Measurements from ENCODE around the gene RCAN2. TPM values are rescaled to one million over a fixed set of nuclear protein-coding genes. Genes with fewer than 3 reads are reported as not detected.

Gene RCAN2
- total RNA-seq, 2 experiments from 2014 or later = not detected

GRCh38 chr6:46451343-46451742 lies 39.9 kb downstream of the RCAN2 start:
- Histone ChIP-seq H3K9me3 (ENCODE audit: low read length) (0 out of 2 replicates have a peak, but pooled peaks cover 1% of the 10 kb centered on the region), H3K36me3 (ENCODE audit: insufficient read depth, low read length) (no peaks in the 10 kb centered on the region), H3K79me2 (ENCODE audit: insufficient read depth, low read depth, low read length) (no peaks in the 10 kb centered on the region), H3K4me3 (ENCODE audit: low read depth, low read length, poor library complexity, severe bottlenecking) (no peak overlapping the region), H3K4me2 (ENCODE audit: low read length) (no peak overlapping the region), H3K27ac (ENCODE audit: low read depth, low read length, poor library complexity, severe bottlenecking) (no peak overlapping the region), H3K4me1 (ENCODE audit: insufficient read depth, low read length, poor library complexity, severe bottlenecking) (no peaks in the 10 kb centered on the region), H4K20me1 (ENCODE audit: insufficient read depth, low read length) (no peaks in the 10 kb centered on the region), H2AFZ (ENCODE audit: low read length) (no peak overlapping the region), H3K9me2 (ENCODE audit: insufficient read depth, low read length) (no peaks in the 10 kb centered on the region)
- TF ChIP-seq EZH2phosphoT487 (IDR thresholded peaks at IDR 0.05; ENCODE audit: borderline replicate concordance, low read depth, low read length) = no peak
- TF ChIP-seq CTCF (conservative IDR thresholded peaks at IDR 0.05; ENCODE audit: low read length) = no peak
- DNase-seq (ENCODE audit: low spot score) = no peak
- intact Hi-C loops (cut with micrococcal nuclease; ENCODE audit: unreplicated experiment) = no loop called here
- ChIA-PET POLR2A (interaction anchor here (1.0 to 1.3 kb wide), 2 partner anchors 24 to 462 kb away, joined by 3 read pairs; no protein-coding TSS in a partner anchor), CTCF (ENCODE audit: unreplicated experiment) (interaction anchor here (0.6 kb wide), 1 partner anchor 165 kb away, joined by 3 read pairs; no protein-coding TSS in a partner anchor)
- BruUV-seq (replicated peaks) = no TSS peak

- Histone ChIP-seq H3K4me1 (ENCODE audit: insufficient read depth, low read length, poor library complexity, severe bottlenecking) (no peaks in the 10 kb centered on the region), H2AFZ (ENCODE audit: low read length) (no peak overlapping the region), H4K20me1 (ENCODE audit: insufficient read depth, low read length) (no peaks in the 10 kb centered on the region), H3K27ac (ENCODE audit: low read depth, low read length, poor library complexity, severe bottlenecking) (no peak overlapping the region), H3K79me2 (ENCODE audit: insufficient read depth, low read depth, low read length) (no peaks in the 10 kb centered on the region), H3K4me3 (ENCODE audit: low read depth, low read length, poor library complexity, severe bottlenecking) (no peak overlapping the region), H3K4me2 (ENCODE audit: low read length) (no peak overlapping the region), H3K9me3 (ENCODE audit: low read length) (0 out of 2 replicates have a peak, but pooled peaks cover 4% of the 10 kb centered on the region), H3K36me3 (ENCODE audit: insufficient read depth, low read length) (no peaks in the 10 kb centered on the region), H3K9me2 (ENCODE audit: insufficient read depth, low read length) (no peaks in the 10 kb centered on the region)
- ChIA-PET POLR2A (interaction anchor here (0.7 kb wide), 1 partner anchor 458 kb away, joined by 3 read pairs; no protein-coding TSS in a partner anchor), CTCF (ENCODE audit: unreplicated experiment) (no interaction called here)
- DNase-seq (ENCODE audit: low spot score) = no peak
- BruUV-seq (replicated peaks) = no TSS peak
- TF ChIP-seq CTCF (conservative IDR thresholded peaks at IDR 0.05; ENCODE audit: low read length) (no peak), EZH2phosphoT487 (IDR thresholded peaks at IDR 0.05; ENCODE audit: borderline replicate concordance, low read depth, low read length) (no peak)
- intact Hi-C loops (cut with micrococcal nuclease; ENCODE audit: unreplicated experiment) = no loop called here
Observed at GRCh38 chr6:46444772-46445454, 46.3 kb downstream of the RCAN2 start.

GRCh38 chr6:46443623-46444022 lies 47.6 kb downstream of the RCAN2 start:
- BruUV-seq (replicated peaks) = no TSS peak
- TF ChIP-seq CTCF (conservative IDR thresholded peaks at IDR 0.05; ENCODE audit: low read length) = no peak
- Histone ChIP-seq H3K4me2 (ENCODE audit: low read length) (no peak overlapping the region), H2AFZ (ENCODE audit: low read length) (no peak overlapping the region), H3K9me2 (ENCODE audit: insufficient read depth, low read length) (no peaks in the 10 kb centered on the region), H3K79me2 (ENCODE audit: insufficient read depth, low read depth, low read length) (no peaks in the 10 kb centered on the region), H3K36me3 (ENCODE audit: insufficient read depth, low read length) (no peaks in the 10 kb centered on the region), H3K9me3 (ENCODE audit: low read length) (0 out of 2 replicates have a peak, but pooled peaks cover 4% of the 10 kb centered on the region), H4K20me1 (ENCODE audit: insufficient read depth, low read length) (no peaks in the 10 kb centered on the region), H3K27ac (ENCODE audit: low read depth, low read length, poor library complexity, severe bottlenecking) (no peak overlapping the region), H3K4me3 (ENCODE audit: low read depth, low read length, poor library complexity, severe bottlenecking) (no peak overlapping the region), H3K4me1 (ENCODE audit: insufficient read depth, low read length, poor library complexity, severe bottlenecking) (no peaks in the 10 kb centered on the region)
- ChIA-PET POLR2A (no interaction called here), CTCF (ENCODE audit: unreplicated experiment) (no interaction called here)
- no peak for DNase-seq (ENCODE audit: low spot score)
- intact Hi-C loops (cut with micrococcal nuclease; ENCODE audit: unreplicated experiment) = no loop called here

All from OCI-LY7 (cell line).